Breast epithelium (tissue), 4 donors: ENCODE measurements around the gene SLC6A19. TPM values are rescaled to one million over a fixed set of nuclear protein-coding genes. Genes with fewer than 3 reads are reported as not detected.

Source experiments
- DNase-seq, 2 donors: peaks; one replicate each; pipeline ENCODE4 v3.0.0-alpha.2; 2019; ENCODE audit warnings: low spot score in 2 of 2
- H3K27ac ChIP-seq, 2 donors: fragments of 200-600 bp; sonication (generic) in 1 of 2; one replicate each; pipeline ENCODE4 v1.5.1; 2016 to 2019; ENCODE audit warnings: mild to moderate bottlenecking in 1 of 2
- H3K27me3 ChIP-seq, 2 donors: fragments of 200-600 bp; sonication (generic) in 1 of 2; one replicate each; pipeline versions ENCODE4 v1.5.1 to v1.6.0; 2017 to 2019; ENCODE audit warnings: control low read depth in 1 of 2, mild to moderate bottlenecking in 1 of 2
- H3K36me3 ChIP-seq: fragments of 200-600 bp; one replicate; pipeline ENCODE4 v1.5.1; 2019
- H3K4me1 ChIP-seq, 2 donors: fragments of 200-600 bp; sonication (generic); one replicate each; pipeline ENCODE4 v1.5.1; 2016 to 2019; ENCODE audit warnings: control low read depth in 1 of 2
- H3K4me3 ChIP-seq, 3 donors: fragments of 200-600 bp; sonication (generic); 1 replicate in 2 of 3; 2 replicates in 1 of 3; pipeline ENCODE4 v1.5.1; 2016 to 2019; ENCODE audit warnings: mild to moderate bottlenecking in 3 of 3, moderate library complexity in 2 of 3
- H3K9me3 ChIP-seq, 2 donors: fragments of 200-600 bp; sonication (generic) in 1 of 2; one replicate each; pipeline ENCODE4 v1.5.1; 2016 to 2019; ENCODE audit warnings: control low read depth in 1 of 2
- POLR2A ChIP-seq: fragments of 450-650 bp; IDR thresholded peaks from one replicate; pipeline ENCODE4 v1.6.1; 2016; ENCODE audit warnings: antibody characterized with exemption, mild to moderate bottlenecking, moderate library complexity
- POLR2AphosphoS5 ChIP-seq, 3 donors: sonication (generic); formaldehyde crosslinking; IDR thresholded peaks; one replicate each; pipeline ENCODE4 v1.6.1; 2017; ENCODE audit warnings: antibody characterized with exemption in 3 of 3
- intact Hi-C: fragments of 100-400 bp; cut with DNase I; formaldehyde crosslinking; loops from one replicate; pipeline ENCODE4 v1.15.1; 2023; ENCODE audit warnings: low total_unique reads
- total RNA-seq, 3 donors: library from RNA; depleted of rRNA; stranded (reverse); fragments of >200 nt; gene quantifications; one replicate each; pipeline ENCODE4 v1.1.0, GENCODE V29; 2016
- TF ChIP-seq, protein P1 (sequence below), 3 donors: fragments of 450-650 bp; IDR thresholded peaks; one replicate each; pipeline ENCODE4 v1.5.1; 2016 to 2017; ENCODE audit warnings: antibody characterized with exemption in 3 of 3, mild to moderate bottlenecking in 3 of 3, moderate library complexity in 3 of 3

SLC6A19 gene
- total RNA-seq, 3 donors from 2014 or later, result not detected

DNA sequence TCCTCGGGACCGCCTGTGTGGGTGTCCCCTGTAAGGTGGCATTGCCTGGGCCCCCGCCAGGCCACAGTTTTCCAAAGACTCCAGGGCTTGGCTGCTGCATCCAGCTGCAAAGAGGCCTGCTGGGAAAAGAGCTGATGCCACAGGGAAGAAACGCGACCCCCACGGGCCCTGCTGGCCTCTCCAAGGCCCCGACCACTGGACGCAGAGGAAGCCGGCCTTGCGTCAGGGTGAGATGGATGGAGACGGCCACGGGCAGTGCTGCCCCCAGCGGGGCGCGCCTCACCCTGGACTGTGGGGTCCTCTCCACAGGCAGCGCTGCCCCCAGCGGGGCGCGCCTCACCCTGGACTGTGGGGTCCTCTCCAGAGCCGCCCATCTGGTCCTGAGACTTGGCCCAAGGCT is 21.3 kb upstream of the SLC6A19 start:
- H3K27me3 ChIP-seq, result no peaks in the 10 kb centered on the region
- H3K4me1 ChIP-seq, result no peaks in the 10 kb centered on the region
- no peaks in the 10 kb centered on the region for H3K9me3 ChIP-seq
- no peak overlapping the region for H3K4me3 ChIP-seq
- no peaks in the 10 kb centered on the region for H3K36me3 ChIP-seq
- no peak for DNase-seq
- intact Hi-C loops, result no loop called here
- no peak overlapping the region for H3K27ac ChIP-seq
- TF ChIP-seq, protein P1, sequence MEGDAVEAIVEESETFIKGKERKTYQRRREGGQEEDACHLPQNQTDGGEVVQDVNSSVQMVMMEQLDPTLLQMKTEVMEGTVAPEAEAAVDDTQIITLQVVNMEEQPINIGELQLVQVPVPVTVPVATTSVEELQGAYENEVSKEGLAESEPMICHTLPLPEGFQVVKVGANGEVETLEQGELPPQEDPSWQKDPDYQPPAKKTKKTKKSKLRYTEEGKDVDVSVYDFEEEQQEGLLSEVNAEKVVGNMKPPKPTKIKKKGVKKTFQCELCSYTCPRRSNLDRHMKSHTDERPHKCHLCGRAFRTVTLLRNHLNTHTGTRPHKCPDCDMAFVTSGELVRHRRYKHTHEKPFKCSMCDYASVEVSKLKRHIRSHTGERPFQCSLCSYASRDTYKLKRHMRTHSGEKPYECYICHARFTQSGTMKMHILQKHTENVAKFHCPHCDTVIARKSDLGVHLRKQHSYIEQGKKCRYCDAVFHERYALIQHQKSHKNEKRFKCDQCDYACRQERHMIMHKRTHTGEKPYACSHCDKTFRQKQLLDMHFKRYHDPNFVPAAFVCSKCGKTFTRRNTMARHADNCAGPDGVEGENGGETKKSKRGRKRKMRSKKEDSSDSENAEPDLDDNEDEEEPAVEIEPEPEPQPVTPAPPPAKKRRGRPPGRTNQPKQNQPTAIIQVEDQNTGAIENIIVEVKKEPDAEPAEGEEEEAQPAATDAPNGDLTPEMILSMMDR (IDR thresholded peaks at IDR 0.05), result no peak
- no peak for TF ChIP-seq POLR2AphosphoS5 (IDR thresholded peaks at IDR 0.05)
- no peak for TF ChIP-seq POLR2A

DNA sequence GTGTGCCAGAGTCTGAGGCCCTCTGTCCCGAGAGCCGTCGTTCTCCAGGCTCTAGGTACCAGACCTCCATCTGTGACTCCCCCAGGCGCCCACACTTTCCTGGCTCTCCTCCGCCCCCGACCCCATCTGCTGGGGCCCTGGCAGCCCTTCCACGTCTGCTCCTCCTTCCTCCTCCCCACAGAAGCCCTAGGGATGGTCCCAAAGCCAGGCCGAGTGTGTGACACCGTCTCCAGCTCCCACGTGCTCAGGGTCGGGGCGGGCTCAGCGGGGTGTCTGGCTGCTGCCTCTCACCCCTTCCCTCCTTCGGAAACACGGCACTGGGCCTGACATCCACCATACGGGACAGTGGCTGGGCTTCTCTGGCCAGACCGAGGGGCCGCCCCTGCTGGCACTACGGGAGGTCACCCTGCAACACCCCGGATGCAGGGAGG is 20.5 kb upstream of the SLC6A19 start:
- no peak for DNase-seq
- Histone ChIP-seq H3K27ac (no peak overlapping the region), H3K36me3 (no peaks in the 10 kb centered on the region), H3K4me3 (no peak overlapping the region), H3K9me3 (no peaks in the 10 kb centered on the region), H3K27me3 (no peaks in the 10 kb centered on the region), H3K4me1 (no peaks in the 10 kb centered on the region)
- intact Hi-C loops, result no loop called here
- TF ChIP-seq POLR2AphosphoS5 (IDR thresholded peaks at IDR 0.05) (no peak), POLR2A (no peak)
- TF ChIP-seq, protein P1 (IDR thresholded peaks at IDR 0.05), result no peak

DNA sequence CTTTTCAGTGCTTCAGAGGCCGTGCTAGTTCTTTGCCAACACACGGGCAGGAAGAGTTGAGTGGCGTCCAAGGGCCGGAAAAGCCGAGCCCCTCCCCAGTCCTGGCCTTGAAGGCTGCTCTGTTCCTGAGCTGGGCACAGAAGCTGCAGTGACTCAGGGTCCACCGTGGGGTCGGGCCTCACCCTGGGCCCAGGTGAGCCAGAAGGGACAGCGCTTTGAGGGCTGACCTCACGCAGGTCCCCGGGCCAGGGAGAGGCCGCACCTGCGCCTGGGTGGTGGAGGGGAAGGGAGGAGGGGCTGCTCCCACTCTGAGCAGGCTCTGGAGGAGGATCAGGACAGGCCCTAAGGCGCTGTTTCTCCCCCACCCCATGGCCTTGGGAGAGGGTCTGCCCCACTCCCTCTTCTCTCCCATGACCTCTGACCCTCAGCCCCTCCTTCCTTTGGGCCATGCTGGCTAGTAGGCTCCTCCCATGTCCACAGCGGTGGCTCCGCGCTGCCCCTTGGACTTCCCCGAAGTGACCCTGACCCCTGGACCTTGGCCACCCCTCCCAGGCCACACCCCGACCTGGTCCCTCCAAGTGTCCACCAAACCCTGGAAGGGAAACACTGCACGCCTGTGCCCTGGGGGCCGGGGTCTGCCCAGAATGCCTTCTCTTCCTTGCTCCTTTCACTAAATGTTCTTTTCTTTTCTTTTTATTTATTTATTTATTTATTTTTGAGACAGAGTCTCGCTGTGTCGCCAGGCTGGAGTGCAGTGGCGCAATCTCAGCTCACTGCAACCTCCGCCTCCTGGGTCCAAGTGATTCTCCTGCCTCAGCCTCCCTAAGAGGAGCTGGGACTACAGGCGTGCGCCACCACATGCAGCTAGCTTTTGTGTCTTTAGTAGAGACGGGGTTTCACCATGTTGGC is 19.7 kb upstream of the SLC6A19 start:
- H3K36me3 ChIP-seq, result no peaks in the 10 kb centered on the region
- TF ChIP-seq POLR2AphosphoS5 (IDR thresholded peaks at IDR 0.05) (no peak), POLR2A (no peak)
- TF ChIP-seq, protein P1 (IDR thresholded peaks at IDR 0.05), result no peak
- intact Hi-C loops, result no loop called here
- H3K4me3 ChIP-seq, result no peak overlapping the region
- no peak for DNase-seq
- H3K9me3 ChIP-seq, result no peaks in the 10 kb centered on the region
- H3K4me1 ChIP-seq, result no peaks in the 10 kb centered on the region
- no peak overlapping the region for H3K27ac ChIP-seq
- peaks cover 0 to under 1% of the 10 kb centered on the region in 2 donors for H3K27me3 ChIP-seq

DNA sequence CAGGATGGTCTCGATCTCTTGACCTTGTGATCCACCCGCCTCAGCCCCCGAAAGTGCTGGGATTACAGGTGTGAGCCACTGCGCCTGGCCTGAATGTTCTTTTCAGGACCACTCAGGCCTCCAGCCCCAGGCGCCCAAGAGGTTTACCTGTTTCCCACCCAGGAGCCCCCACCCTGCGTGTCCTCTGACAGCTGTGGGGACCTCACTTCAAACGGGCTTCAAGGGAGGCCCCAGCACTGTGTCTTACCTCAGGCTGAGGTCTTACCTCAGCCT is 19.1 kb upstream of the SLC6A19 start:
- Histone ChIP-seq H3K36me3 (no peaks in the 10 kb centered on the region), H3K4me1 (no peaks in the 10 kb centered on the region), H3K4me3 (no peak overlapping the region), H3K27ac (no peak overlapping the region), H3K27me3 (peaks cover 0 to 7% of the 10 kb centered on the region in 2 donors), H3K9me3 (no peaks in the 10 kb centered on the region)
- intact Hi-C loops, result no loop called here
- DNase-seq, result no peak
- TF ChIP-seq POLR2A (no peak), POLR2AphosphoS5 (IDR thresholded peaks at IDR 0.05) (no peak)
- TF ChIP-seq, protein P1 (IDR thresholded peaks at IDR 0.05), result no peak

DNA sequence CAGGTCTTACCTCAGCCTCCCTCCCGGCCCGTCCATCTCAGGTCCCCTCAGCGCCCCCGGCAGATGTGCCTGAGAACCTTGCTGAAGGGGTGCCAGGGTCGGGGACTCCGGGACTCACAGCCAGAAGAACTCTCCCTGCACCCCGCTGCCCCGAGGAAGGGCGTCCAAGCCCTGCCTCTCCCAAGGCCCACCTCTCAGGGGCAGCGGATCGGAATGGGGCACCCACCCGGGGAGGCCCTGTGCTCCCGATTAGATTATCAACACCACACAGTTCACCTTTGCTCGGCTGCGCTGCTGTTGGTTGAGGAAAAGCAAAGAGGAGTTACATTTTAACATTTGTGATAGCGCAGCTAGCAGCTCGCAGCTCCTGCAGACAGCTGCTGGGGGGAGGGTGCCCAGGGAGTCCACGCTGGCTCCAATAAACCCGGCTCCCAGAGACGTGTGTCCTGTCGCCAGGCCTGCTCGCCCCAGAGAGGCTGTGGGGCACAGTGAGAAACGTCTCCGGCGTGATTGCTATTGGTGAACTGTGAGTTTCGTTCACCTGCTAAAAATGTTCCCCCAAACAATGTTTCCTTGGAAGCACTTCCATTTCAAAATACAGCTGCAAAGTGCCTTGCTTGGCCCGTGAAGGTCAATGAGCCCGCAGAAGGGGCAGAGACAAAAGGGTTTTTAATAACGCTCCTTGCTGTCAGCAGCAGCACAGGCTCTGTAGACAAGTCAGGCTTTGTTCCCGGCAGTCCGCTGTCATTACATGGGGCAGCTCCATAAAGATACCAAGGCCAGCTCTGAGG is 18.6 kb upstream of the SLC6A19 start:
- no peak overlapping the region for H3K27ac ChIP-seq
- no peaks in the 10 kb centered on the region for H3K4me1 ChIP-seq
- no peaks in the 10 kb centered on the region for H3K36me3 ChIP-seq
- intact Hi-C loops, result no loop called here
- no peak for DNase-seq
- no peak for TF ChIP-seq POLR2AphosphoS5 (IDR thresholded peaks at IDR 0.05)
- TF ChIP-seq, protein P1 (IDR thresholded peaks at IDR 0.05), result no peak
- no peak for TF ChIP-seq POLR2A
- peaks cover 0 to 12% of the 10 kb centered on the region in 2 donors for H3K27me3 ChIP-seq
- no peaks in the 10 kb centered on the region for H3K9me3 ChIP-seq
- H3K4me3 ChIP-seq, result no peak overlapping the region
